ENCODE measurements around the gene DOK5.

GRCh38 chr20:54468082-54468481 lies 7.3 kb upstream of the DOK5 start:
- TF ChIP-seq CTCF (conservative IDR thresholded peaks at IDR 0.05; ENCODE audit: low read length) (no peak), EZH2phosphoT487 (IDR thresholded peaks at IDR 0.05; ENCODE audit: borderline replicate concordance) (no peak)

Measured in Loucy (cell line).